SJSA1 (cell line): ENCODE measurements around the gene NSD1. TPM values are rescaled to one million over a fixed set of nuclear protein-coding genes. Genes with fewer than 3 reads are reported as not detected.
A peak's percentile ranks its signal among the peaks of the same experiment; 100 is the strongest.

ENCODE experiments used
- DNase-seq, 2 experiments: peaks; one replicate each; pipeline ENCODE4 v3.0.0-alpha.2; 2015 to 2020; ENCODE audit warnings: low spot score in 2 of 2, low read depth in 1 of 2
- H3K27ac ChIP-seq: fragments of 250-450 bp; sonication (Bioruptor Pico); 2 replicates; pipeline ENCODE4 v1.5.1; 2020; ENCODE audit warnings: mild to moderate bottlenecking, moderate library complexity
- H3K27me3 ChIP-seq: fragments of 250-450 bp; sonication (Bioruptor Pico); replicated peaks from 2 replicates; pipeline ENCODE4 v1.5.1; 2020; ENCODE audit warnings: mild to moderate bottlenecking, moderate library complexity
- H3K36me3 ChIP-seq: fragments of 250-450 bp; sonication (Bioruptor Pico); 2 replicates; pipeline ENCODE4 v1.5.1; 2020; ENCODE audit warnings: mild to moderate bottlenecking
- H3K4me1 ChIP-seq: fragments of 250-450 bp; sonication (Bioruptor Pico); replicated peaks from 2 replicates; pipeline ENCODE4 v1.6.1; 2021; ENCODE audit warnings: mild to moderate bottlenecking
- H3K4me3 ChIP-seq: fragments of 250-450 bp; sonication (Bioruptor Pico); 2 replicates; pipeline ENCODE4 v1.5.1; 2020; ENCODE audit warnings: mild to moderate bottlenecking
- H3K9me3 ChIP-seq: fragments of 250-450 bp; sonication (Bioruptor Pico); replicated peaks from 2 replicates; pipeline ENCODE4 v1.5.1; 2020; ENCODE audit warnings: mild to moderate bottlenecking
- total RNA-seq: library from RNA; depleted of rRNA; stranded (reverse); fragments of >200 nt; shearing (Covaris generic); gene quantifications from 2 replicates; pipeline ENCODE4 v1.2.3, GENCODE V29; 2014

Gene NSD1
- total RNA-seq, 1 experiment from 2014 or later: 41.4 TPM

DNA sequence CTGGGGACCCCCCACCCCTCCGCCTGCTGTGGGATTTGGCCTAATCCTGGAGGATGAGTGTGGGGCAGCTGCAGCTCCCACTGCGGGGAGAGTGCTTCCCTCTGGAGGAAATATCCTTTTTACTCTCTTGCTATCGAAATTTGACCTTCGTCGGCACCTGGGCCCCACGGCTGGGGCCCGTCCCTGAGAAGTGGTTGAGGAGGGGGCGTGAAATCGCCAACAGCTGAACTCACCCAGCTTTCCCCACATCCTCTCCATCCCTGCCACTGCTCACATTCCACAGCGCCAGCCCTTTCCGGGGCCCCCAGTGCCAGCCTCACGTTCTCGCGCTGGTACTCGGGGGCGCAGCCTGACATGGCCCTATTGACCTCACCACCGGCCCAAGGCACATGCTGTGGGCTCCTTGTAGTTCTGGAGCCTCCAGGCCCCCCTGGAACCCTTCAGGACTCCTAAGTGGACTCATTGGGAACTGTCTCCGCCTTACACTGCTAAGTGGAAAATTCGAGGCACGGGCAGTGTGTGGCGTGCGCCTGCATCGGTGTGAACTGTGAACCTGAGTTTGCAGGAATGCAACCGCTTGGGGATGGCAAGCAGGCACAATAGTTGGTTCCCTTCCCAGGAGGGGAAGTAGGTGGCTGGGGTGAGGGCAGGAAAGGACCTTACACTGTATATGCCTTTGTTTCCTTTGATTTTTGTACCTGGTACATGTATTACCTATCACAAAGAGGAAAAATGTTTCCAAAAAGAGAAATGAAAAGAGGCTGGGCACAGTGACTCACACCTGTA is 27.7 kb upstream of the NSD1 start:
- H3K9me3 ChIP-seq: no peaks in the 10 kb centered on the region
- H3K4me3 ChIP-seq: no peak overlapping the region

DNA sequence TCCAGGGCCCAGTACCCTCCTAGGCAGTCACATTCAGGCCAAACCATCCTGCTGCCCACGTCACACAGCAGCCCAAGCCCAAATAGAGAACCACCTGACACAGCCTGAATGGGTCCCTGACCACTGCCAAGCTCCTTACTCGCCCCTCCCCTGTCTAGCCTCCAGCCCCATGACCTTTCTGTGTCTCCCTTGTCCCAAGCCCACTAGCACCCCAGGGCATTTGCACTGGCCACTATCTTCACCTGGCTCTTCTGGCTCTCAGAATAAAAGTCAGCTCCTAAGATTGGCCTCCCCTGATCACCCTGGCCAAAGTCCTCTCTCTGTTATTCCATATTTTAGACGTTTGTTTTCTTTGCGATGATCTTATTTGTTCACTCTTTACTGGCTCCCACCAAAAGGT is 26.4 kb upstream of the NSD1 start:
- peaks cover 7% of the 10 kb centered on the region for H3K27me3 ChIP-seq
- H3K9me3 ChIP-seq: no peaks in the 10 kb centered on the region
- no peak overlapping the region for H3K27ac ChIP-seq
- DNase-seq: no peak
- no peaks in the 10 kb centered on the region for H3K36me3 ChIP-seq
- no peak overlapping the region for H3K4me3 ChIP-seq
- no peaks in the 10 kb centered on the region for H3K4me1 ChIP-seq

More for the DNA sequence above, 27.7 kb upstream of the NSD1 start:
- no peak for DNase-seq
- Histone ChIP-seq H3K27ac (no peak overlapping the region), H3K36me3 (no peaks in the 10 kb centered on the region), H3K27me3 (peaks cover 7% of the 10 kb centered on the region), H3K4me1 (no peaks in the 10 kb centered on the region)

DNA sequence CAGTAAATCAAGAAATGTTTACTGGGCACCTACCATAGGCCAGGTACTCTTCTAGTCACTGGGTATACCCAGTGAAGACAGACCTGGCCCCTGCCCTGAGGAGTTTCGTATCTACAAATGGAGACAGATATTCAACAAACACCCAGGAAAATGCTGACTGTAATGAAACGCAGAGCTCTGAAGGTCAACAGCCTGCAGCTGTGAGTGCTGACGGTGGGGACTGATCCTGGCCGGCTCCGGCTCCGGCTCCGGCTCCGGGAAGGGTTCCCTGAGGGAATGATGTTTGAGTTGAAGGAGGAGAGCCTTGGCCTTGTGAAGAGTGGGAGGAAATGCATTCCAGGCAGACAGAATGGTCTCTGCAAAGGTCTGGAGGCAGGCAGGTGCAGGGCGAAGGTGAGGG is 23.8 kb upstream of the NSD1 start:
- Histone ChIP-seq H3K9me3 (no peaks in the 10 kb centered on the region), H3K4me1 (peaks cover 5% of the 10 kb centered on the region), H3K36me3 (no peaks in the 10 kb centered on the region), H3K4me3 (no peak overlapping the region), H3K27me3 (peaks cover 4% of the 10 kb centered on the region), H3K27ac (no peak overlapping the region)
- no peak for DNase-seq

DNA sequence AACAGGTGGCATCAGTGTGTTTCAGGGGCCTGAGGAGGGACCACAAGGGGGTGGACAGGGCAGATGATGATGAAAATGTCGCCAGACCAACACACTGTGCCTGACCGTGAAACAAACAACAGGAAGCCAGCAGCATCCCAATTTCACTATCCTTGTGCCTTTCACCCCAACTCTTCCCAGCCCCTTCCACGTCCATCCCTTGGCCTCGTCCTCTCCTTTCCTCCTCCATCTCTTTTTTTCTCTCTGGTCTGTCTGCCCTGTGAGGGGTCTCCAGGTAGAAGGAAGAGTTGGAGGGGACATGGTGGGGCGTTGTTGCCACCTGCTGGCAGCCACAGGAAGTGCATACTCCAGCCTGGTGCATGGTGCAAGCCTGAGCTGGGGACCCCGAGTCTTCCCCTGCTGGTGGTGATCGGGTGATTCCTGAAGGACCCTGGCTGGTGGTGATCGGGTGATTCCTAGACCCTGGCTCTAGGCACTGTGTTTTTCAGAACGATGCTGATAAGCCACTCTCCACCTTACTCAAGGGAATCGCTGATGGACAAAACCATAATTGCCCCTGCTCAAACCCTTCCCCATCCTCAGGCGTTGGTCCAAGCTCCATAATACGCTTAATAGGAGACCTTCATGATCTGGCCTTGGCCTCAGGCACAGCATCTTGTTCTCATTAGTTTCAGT is 21.7 kb upstream of the NSD1 start:
- H3K27ac ChIP-seq: no peak overlapping the region
- no peaks in the 10 kb centered on the region for H3K36me3 ChIP-seq
- peak; percentile 66 to 74 for DNase-seq
- no peaks in the 10 kb centered on the region for H3K27me3 ChIP-seq
- no peak overlapping the region for H3K4me3 ChIP-seq
- peaks cover 5% of the 10 kb centered on the region for H3K4me1 ChIP-seq
- H3K9me3 ChIP-seq: no peaks in the 10 kb centered on the region

DNA sequence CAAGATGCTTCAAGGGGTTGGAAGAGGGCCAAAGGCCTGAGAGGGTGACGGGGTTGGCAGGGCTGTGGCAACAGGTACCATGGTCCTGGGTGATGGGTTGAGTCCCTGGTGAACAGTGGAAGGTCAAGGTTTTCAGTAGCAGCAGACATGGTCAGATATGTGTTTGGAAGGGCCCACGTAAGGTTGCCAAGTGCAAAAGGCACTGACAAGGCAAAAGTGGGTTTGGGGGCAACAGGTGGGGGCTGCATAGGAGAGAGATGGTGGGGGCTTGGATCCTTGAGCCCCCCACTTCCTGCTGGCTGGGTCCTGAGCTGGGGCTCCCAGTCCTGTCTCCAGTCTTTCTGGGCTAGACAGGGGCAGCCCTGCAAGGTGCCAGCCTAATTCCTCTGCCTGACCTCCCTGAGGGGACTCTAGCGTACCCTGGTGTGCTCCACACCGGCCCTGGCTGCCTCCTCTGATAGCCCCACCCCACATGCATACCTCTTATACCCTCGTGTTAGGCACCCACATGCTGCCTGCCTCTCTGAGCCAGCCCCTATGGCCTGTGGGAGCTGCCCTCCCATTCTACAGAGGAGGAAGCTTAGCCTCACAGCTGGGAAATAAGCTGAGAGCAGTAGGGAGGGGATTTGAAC is 20.9 kb upstream of the NSD1 start:
- no peaks in the 10 kb centered on the region for H3K36me3 ChIP-seq

DNA sequence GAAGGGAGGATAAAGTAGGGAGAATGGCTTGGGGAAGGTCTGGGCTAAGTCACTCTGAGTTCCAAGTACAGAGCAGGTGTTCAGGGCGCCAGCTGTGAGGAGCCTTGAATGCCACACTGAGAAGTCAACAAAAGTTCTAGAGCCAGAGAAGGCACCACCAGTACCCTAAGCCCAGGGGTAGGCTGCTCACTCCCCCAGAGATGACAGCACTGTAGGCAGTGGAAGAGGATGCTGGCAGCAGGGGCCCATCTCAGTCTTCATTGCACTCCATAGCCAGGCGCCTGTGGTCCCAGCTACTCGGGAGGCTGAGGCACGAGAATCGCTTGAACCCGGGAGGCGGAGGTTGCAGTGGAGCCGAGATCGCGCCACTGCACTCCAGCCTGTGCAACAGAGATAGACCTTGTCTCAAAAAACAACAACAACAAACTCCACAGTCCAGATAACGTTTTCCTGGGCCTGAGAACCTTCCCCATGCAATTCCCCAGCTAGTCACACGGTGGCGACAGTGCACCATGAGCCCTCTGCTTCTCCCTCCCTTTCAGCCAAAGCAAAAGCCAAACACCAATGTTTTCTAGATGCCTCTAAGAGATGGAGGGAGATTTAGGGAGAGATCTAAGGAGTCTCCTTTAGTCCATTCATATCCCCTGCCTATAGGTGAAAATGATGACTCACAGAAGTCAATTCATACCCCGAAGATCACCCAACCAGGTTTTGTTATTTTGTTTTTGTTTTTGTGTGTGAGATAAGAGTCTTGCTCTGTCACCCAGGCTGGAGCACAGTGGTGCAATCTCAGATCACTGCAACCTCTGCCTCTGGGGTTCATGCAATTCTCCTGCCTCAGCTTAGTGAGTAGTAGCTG is 19.8 kb upstream of the NSD1 start:
- no peak overlapping the region for H3K4me3 ChIP-seq
- peaks cover 5% of the 10 kb centered on the region for H3K4me1 ChIP-seq
- H3K36me3 ChIP-seq: no peaks in the 10 kb centered on the region
- H3K9me3 ChIP-seq: no peaks in the 10 kb centered on the region
- H3K27me3 ChIP-seq: no peaks in the 10 kb centered on the region
- peak; percentile 78 to 82 for DNase-seq
- no peak overlapping the region for H3K27ac ChIP-seq

More for the DNA sequence above, 20.9 kb upstream of the NSD1 start:
- H3K4me1 ChIP-seq: peaks cover 5% of the 10 kb centered on the region
- no peaks in the 10 kb centered on the region for H3K9me3 ChIP-seq
- no peak overlapping the region for H3K27ac ChIP-seq
- no peak for DNase-seq
- H3K4me3 ChIP-seq: no peak overlapping the region
- no peaks in the 10 kb centered on the region for H3K27me3 ChIP-seq

DNA sequence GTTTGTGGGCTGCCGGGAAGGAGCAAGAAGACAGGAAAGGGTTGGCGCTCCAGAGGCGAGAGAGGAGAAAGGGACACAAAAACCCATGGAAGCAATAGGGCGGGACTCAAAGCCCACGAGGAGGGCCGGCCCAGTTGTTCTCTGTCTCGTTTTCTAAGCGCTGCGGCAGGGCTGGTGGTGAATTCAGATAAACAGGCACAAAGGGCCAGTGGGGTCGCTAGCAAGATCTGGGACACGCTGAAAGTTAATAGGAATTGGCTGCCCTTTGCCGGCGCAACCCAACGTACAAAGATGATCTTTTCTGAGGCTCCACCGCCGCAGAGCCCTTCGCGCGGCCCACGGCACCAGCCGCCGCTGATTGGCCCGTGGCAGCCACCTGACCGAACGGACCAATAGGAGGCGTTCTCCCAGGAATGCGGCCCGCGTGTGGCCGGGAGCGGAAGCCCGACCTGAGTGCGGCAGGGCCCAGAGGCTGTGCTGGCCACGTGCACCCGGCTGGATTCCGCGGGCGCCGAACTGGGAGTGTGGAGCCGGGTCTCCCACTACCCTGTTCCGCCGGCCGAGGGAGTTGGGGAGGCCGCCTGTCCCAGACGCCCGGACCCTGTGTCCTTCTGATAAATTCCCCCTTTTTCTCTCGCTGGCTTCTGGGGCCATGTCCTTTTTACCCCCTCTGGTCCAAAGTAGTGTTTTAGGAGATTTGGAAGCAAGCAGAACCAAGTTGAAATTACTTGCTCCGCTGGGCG is 16.8 kb upstream of the NSD1 start:
- peak in 1 of 2 experiments; percentile 46 for DNase-seq
- H3K9me3 ChIP-seq: no peaks in the 10 kb centered on the region
- H3K4me3 ChIP-seq: no peak overlapping the region
- H3K27ac ChIP-seq: no peak overlapping the region
- no peaks in the 10 kb centered on the region for H3K36me3 ChIP-seq
- peaks cover 5% of the 10 kb centered on the region for H3K4me1 ChIP-seq
- H3K27me3 ChIP-seq: no peaks in the 10 kb centered on the region

DNA sequence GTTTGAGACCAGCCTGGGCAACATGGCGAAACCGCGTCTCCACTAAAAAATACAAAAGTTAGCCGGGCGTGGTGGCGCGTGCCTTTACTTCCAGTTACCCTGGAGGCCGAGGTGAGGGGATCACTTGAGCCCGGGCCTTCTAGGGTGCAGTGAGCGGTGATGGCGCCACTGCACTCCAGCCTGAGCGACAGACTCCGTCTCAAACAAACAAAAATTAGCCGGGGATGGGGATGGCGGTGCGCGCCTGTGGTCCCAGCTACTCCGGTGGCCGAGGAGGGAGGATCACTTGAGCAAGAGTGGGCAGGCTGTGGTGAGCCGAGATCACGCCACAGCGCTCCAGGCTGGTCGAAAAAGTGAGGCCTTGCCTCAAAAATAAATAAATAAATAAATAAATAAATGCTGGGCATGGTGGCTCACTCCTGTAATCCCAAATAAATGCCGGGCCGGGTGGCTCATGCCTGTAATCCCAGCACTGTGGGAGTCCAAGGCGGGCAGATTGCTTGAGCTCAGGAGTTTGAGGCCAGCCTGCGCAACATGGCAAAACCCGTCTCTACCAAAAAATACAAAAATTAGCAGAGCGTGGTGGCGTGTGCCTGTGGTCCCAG is 16.0 kb upstream of the NSD1 start:
- no peaks in the 10 kb centered on the region for H3K36me3 ChIP-seq
- no peaks in the 10 kb centered on the region for H3K27me3 ChIP-seq
- no peaks in the 10 kb centered on the region for H3K9me3 ChIP-seq
- H3K27ac ChIP-seq: no peak overlapping the region
- no peak for DNase-seq
- no peak overlapping the region for H3K4me3 ChIP-seq
- peaks cover 5% of the 10 kb centered on the region for H3K4me1 ChIP-seq

DNA sequence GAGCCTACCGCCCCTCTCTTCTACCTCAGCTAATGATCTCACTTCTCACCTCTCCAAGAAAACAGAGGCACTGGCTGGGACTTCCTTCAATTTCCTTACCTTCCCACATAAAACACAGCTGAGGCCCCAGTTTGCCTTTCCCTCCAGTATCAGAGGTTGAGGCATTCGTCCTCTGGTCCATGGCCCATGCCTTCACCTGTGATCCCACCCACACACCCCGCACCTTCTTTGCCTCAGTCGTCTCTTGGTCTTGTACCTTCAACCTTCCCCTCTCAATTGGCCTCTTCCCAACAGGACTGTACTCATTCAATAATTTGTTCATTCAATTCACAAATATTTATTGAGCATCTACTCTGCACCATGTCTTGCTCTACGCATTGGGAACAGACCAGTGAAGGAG is 11.0 kb upstream of the NSD1 start:
- no peak for DNase-seq
- H3K9me3 ChIP-seq: no peaks in the 10 kb centered on the region
- no peaks in the 10 kb centered on the region for H3K36me3 ChIP-seq
- H3K4me1 ChIP-seq: no peaks in the 10 kb centered on the region
- no peak overlapping the region for H3K27ac ChIP-seq
- H3K4me3 ChIP-seq: no peak overlapping the region
- H3K27me3 ChIP-seq: no peaks in the 10 kb centered on the region

DNA sequence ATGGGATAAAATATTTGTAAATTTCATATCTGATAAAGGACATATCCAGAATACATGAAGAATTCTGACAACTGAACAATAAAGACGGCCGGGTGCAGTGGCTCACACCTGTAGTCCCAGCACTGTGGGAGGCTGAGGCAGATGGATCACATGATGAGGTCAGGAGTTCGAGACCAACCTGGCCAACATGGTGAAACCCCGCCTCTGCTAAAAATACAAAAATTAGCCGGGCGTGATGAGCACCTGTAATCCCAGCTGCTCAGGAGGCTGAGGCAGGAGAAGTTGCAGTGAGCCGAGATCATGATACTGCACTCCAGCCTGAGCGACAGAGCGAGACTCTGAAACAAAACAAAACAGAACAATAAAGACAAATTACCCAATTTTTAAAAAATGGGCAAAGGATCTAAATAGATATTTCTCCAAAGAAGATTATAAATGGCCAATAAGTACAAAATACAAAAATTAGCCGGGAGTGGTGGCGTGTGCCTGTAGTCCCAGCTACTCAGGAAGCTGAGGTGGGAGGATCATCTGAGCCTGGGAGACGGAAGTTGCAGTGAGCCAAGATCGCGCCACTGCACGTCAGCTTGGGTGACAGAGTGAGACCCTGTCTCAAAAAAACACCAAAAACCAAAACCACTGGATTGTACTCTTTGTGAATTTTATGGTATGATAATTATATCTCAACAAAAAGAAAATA is 9.6 kb upstream of the NSD1 start:
- Histone ChIP-seq H3K4me3 (no peak overlapping the region), H3K4me1 (0 out of 2 replicates have a peak, but pooled peaks cover 3% of the 10 kb centered on the region), H3K27me3 (no peaks in the 10 kb centered on the region), H3K27ac (no peak overlapping the region), H3K9me3 (no peaks in the 10 kb centered on the region), H3K36me3 (no peaks in the 10 kb centered on the region)
- DNase-seq: no peak

DNA sequence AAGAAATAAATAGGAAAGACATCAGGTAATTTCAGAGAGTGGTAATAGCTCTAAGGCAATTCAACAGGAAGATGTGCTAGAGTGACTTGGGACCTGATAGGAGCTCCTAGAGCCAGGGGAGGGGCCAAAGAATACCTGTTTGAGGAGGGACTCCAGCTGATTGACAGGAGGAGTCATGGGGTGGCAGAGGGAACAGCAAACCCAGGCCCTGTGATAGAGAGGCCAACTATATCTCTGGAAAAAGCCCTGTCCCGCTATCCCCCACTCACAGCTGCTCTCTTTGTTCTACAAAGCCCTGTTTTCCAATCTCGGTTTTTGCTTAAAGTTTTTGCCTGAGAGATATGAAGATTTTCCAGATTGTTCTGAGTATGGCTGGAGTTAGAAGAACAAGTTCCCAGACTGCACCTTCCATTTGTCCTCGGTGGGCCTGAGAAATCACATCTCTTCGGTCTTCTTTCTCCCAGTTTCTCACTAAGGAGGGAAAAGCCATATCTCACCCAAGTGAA is 9.0 kb upstream of the NSD1 start:
- Histone ChIP-seq H3K9me3 (no peaks in the 10 kb centered on the region), H3K36me3 (no peaks in the 10 kb centered on the region), H3K4me1 (0 out of 2 replicates have a peak, but pooled peaks cover 3% of the 10 kb centered on the region), H3K27me3 (no peaks in the 10 kb centered on the region), H3K27ac (no peak overlapping the region), H3K4me3 (no peak overlapping the region)
- no peak for DNase-seq

DNA sequence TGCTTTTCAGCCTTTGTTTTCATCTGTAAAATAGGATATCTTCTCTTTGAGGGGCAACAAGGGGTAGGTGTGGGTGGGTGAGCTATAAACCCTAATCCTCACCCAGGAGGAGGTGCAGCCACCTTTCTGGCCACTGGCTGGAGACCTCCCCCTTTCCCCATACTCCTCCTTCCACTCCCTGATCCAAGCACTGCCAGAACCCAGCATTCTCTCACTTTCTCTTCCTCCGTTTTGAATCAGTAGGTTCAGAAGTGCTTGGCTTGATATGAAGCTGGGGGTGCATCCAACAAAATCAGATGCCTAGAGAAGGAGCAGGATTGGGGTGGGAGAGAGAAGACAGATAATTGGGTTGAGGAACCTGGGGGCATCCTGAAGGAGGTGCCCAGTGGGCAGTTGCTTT is 6.8 kb upstream of the NSD1 start:
- DNase-seq: no peak
- Histone ChIP-seq H3K9me3 (0 out of 2 replicates have a peak, but pooled peaks cover 4% of the 10 kb centered on the region), H3K4me3 (no peak overlapping the region), H3K27ac (no peak overlapping the region), H3K4me1 (peaks cover 18% of the 10 kb centered on the region), H3K36me3 (no peaks in the 10 kb centered on the region), H3K27me3 (no peaks in the 10 kb centered on the region)
